Glutamatergic neuron (in vitro differentiated cells): ENCODE results near the gene PEX5. TPM values are rescaled to one million over a fixed set of nuclear protein-coding genes. Genes with fewer than 3 reads are reported as not detected.

Experiments used
- DNase-seq: peaks from one replicate; pipeline ENCODE4 v3.0.0; 2022
- H3K27ac Mint-ChIP-seq: one replicate; pipeline ENCODE4 v1.8.0; 2020; ENCODE audit warnings: mild to moderate bottlenecking, mixed read lengths, inconsistent platforms; ENCODE audit not compliant: unreplicated experiment
- H3K27me3 Mint-ChIP-seq: one replicate; pipeline ENCODE4 v1.8.0; 2020; ENCODE audit warnings: mild to moderate bottlenecking, moderate library complexity, mixed read lengths, inconsistent platforms; ENCODE audit not compliant: unreplicated experiment
- H3K36me3 Mint-ChIP-seq: one replicate; pipeline ENCODE4 v1.8.0; 2020; ENCODE audit warnings: mild to moderate bottlenecking, mixed read lengths, inconsistent platforms; ENCODE audit not compliant: unreplicated experiment
- H3K4me1 Mint-ChIP-seq: one replicate; pipeline ENCODE4 v1.8.0; 2020; ENCODE audit warnings: mild to moderate bottlenecking, low read depth, mixed read lengths, inconsistent platforms; ENCODE audit not compliant: unreplicated experiment
- H3K4me3 Mint-ChIP-seq: one replicate; pipeline ENCODE4 v1.8.0; 2020; ENCODE audit warnings: mild to moderate bottlenecking, mixed read lengths, inconsistent platforms; ENCODE audit not compliant: unreplicated experiment
- H3K9me3 Mint-ChIP-seq: one replicate; pipeline ENCODE4 v1.8.0; 2020; ENCODE audit warnings: mild to moderate bottlenecking, moderate library complexity, mixed read lengths, inconsistent platforms; ENCODE audit not compliant: unreplicated experiment
- CTCF ChIP-seq: fragments of 200-600 bp; sonication (generic); IDR thresholded peaks from one replicate; pipeline ENCODE4 v1.5.0; 2021; ENCODE audit not compliant: partially characterized antibody, unreplicated experiment
- total RNA-seq: library from RNA; stranded (reverse); fragmentation: NEBNext Ultra II Directional; extraction: Animal tissue kit (Norgen Biotek cat#: 25700); gene quantifications from one replicate; pipeline ENCODE4 v1.2.1, GENCODE V29; 2021; ENCODE audit not compliant: unreplicated experiment

The PEX5 gene
- total RNA-seq, 1 donor from 2014 or later = 71.0 TPM

DNA sequence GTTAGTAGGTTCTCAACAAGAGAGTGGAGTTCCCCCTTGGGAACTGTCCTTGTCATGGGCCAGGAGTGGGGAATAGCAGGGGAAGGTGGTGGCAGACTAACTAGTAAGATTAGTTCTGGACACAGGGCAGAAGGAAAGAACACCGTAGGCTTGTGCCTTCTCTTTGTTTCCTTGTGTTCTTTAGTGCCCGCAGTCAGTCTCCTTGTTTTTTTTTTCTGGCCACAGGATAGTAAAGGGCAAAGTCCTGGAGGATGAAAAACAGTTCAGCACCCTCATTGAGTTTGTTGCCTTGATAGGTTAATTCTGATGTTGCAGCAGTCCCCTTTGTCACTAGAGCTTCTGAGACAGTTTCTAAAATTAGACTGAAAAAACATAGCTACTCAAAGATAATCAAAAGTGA is 8.4 kb downstream of the PEX5 start:
- H3K4me3 Mint-ChIP-seq = no peak overlapping the region
- peaks cover 17% of the 10 kb centered on the region for H3K36me3 Mint-ChIP-seq
- no peaks in the 10 kb centered on the region for H3K27me3 Mint-ChIP-seq
- DNase-seq = no peak
- peak overlapping the region; percentile 52 for H3K27ac Mint-ChIP-seq
- H3K9me3 Mint-ChIP-seq = peaks cover 4% of the 10 kb centered on the region
- no peaks in the 10 kb centered on the region for H3K4me1 Mint-ChIP-seq
- TF ChIP-seq CTCF = no peak

DNA sequence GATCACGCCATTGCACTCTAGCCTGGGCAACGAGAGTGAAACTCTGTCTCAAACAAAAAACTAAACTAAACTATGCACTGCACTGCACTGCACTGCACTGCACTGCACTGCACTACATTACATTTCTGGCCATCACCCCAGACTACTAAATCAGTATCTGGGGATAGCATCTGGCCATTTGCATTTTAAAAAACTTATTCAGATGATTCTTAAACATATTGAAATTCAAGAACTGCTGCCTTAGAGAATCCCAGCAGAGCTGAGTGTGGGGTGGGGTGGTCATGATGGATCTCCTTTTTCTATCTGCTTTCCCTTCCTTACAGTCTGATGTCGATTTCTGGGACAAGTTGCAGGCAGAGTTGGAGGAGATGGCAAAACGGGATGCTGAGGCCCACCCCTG is 13.6 kb downstream of the PEX5 start:
- Mint-ChIP-seq H3K27ac (no peak overlapping the region), H3K27me3 (no peaks in the 10 kb centered on the region), H3K9me3 (peaks cover 4% of the 10 kb centered on the region), H3K4me3 (no peak overlapping the region), H3K4me1 (no peaks in the 10 kb centered on the region), H3K36me3 (peaks cover 27% of the 10 kb centered on the region)
- DNase-seq = no peak
- no peak for TF ChIP-seq CTCF

DNA sequence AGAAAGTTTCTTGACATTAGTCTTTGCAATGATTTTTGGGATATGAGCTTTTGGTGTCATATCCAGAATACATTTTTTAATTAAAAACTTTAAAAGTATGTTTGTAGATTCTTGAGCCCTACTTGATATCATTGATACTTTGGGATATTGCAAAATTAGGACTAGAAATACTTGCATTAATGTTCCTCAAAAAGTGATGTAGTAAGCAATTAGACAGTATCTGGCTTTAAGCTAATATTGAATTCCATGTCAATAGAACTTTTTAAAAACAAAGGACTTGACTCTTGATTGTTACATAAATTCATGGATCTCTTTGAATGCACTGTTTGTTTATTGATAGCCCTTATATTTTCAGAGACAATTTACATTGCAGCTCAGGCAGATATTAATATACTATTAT is 15.6 kb downstream of the PEX5 start:
- Mint-ChIP-seq H3K4me3 (no peak overlapping the region), H3K9me3 (peaks cover 6% of the 10 kb centered on the region), H3K27me3 (peaks cover 2% of the 10 kb centered on the region), H3K4me1 (no peaks in the 10 kb centered on the region), H3K36me3 (peaks cover 44% of the 10 kb centered on the region), H3K27ac (no peak overlapping the region)
- TF ChIP-seq CTCF = no peak
- DNase-seq = no peak

- Mint-ChIP-seq H3K27me3 (peaks cover 7% of the 10 kb centered on the region), H3K27ac (no peak overlapping the region), H3K36me3 (peaks cover 48% of the 10 kb centered on the region), H3K4me1 (no peaks in the 10 kb centered on the region), H3K4me3 (no peak overlapping the region), H3K9me3 (peaks cover 5% of the 10 kb centered on the region)
- no peak for TF ChIP-seq CTCF
- DNase-seq = no peak
These were observed 17.2 kb downstream of the PEX5 start for GRCh38 chr12:7206691-7207090.

GRCh38 chr12:7207866-7208625 is 18.6 kb downstream of the PEX5 start:
- H3K36me3 Mint-ChIP-seq = peaks cover 50% of the 10 kb centered on the region
- no peak overlapping the region for H3K4me3 Mint-ChIP-seq
- no peak for TF ChIP-seq CTCF
- H3K27ac Mint-ChIP-seq = no peak overlapping the region
- H3K27me3 Mint-ChIP-seq = peaks cover 7% of the 10 kb centered on the region
- no peaks in the 10 kb centered on the region for H3K4me1 Mint-ChIP-seq
- H3K9me3 Mint-ChIP-seq = peaks cover 5% of the 10 kb centered on the region
- DNase-seq = no peak
